ENCODE results near the gene TECTA.

Gene TECTA

GRCh38 chr11:121212536-121213361 lies 111.7 kb downstream of the TECTA start:
- Histone ChIP-seq H3K27ac (no peak overlapping the region), H3K9ac (ENCODE audit: insufficient read length) (no peak overlapping the region), H3K36me3 (ENCODE audit: insufficient read depth, low read length) (no peaks in the 10 kb centered on the region), H3K4me3 (no peak overlapping the region), H3K9me3 (ENCODE audit: low read depth, low read length) (no peaks in the 10 kb centered on the region)
- DNase-seq (ENCODE audit: low read depth, low spot score): no peak
- TF ChIP-seq POLR2AphosphoS5 (IDR thresholded peaks at IDR 0.05; ENCODE audit: borderline replicate concordance, low read depth, low read length) (no peak), EZH2 (IDR thresholded peaks at IDR 0.05) (no peak), FOXP2 (optimal IDR thresholded peaks at IDR 0.05; ENCODE audit: control extremely low read depth, extremely low read length, insufficient read depth) (no peak)

GRCh38 chr11:121213362-121213893 lies 112.4 kb downstream of the TECTA start:
- H3K36me3 ChIP-seq (ENCODE audit: insufficient read depth, low read length): no peaks in the 10 kb centered on the region
- no peak overlapping the region for H3K27ac ChIP-seq
- DNase-seq (ENCODE audit: low read depth, low spot score): no peak
- H3K9me3 ChIP-seq (ENCODE audit: low read depth, low read length): no peaks in the 10 kb centered on the region
- no peak for TF ChIP-seq EZH2 (IDR thresholded peaks at IDR 0.05)
- TF ChIP-seq FOXP2 (optimal IDR thresholded peaks at IDR 0.05; ENCODE audit: control extremely low read depth, extremely low read length, insufficient read depth): no peak
- TF ChIP-seq POLR2AphosphoS5 (IDR thresholded peaks at IDR 0.05; ENCODE audit: borderline replicate concordance, low read depth, low read length): no peak
- H3K4me3 ChIP-seq: no peak overlapping the region
- H3K9ac ChIP-seq (ENCODE audit: insufficient read length): no peak overlapping the region

- Histone ChIP-seq H3K36me3 (ENCODE audit: insufficient read depth, low read length) (no peaks in the 10 kb centered on the region), H3K27ac (no peak overlapping the region), H3K9ac (ENCODE audit: insufficient read length) (no peak overlapping the region), H3K4me3 (no peak overlapping the region), H3K9me3 (ENCODE audit: low read depth, low read length) (no peaks in the 10 kb centered on the region)
- TF ChIP-seq EZH2 (IDR thresholded peaks at IDR 0.05) (no peak), POLR2AphosphoS5 (IDR thresholded peaks at IDR 0.05; ENCODE audit: borderline replicate concordance, low read depth, low read length) (no peak), FOXP2 (optimal IDR thresholded peaks at IDR 0.05; ENCODE audit: control extremely low read depth, extremely low read length, insufficient read depth) (no peak)
- no peak for DNase-seq (ENCODE audit: low read depth, low spot score)
Observed at GRCh38 chr11:121214861-121215260, 113.8 kb downstream of the TECTA start.

GRCh38 chr11:121221496-121222200 lies 120.6 kb downstream of the TECTA start:
- no peaks in the 10 kb centered on the region for H3K9me3 ChIP-seq (ENCODE audit: low read depth, low read length)
- no peak overlapping the region for H3K4me3 ChIP-seq
- TF ChIP-seq POLR2AphosphoS5 (IDR thresholded peaks at IDR 0.05; ENCODE audit: borderline replicate concordance, low read depth, low read length) (no peak), EZH2 (IDR thresholded peaks at IDR 0.05) (no peak), FOXP2 (optimal IDR thresholded peaks at IDR 0.05; ENCODE audit: control extremely low read depth, extremely low read length, insufficient read depth) (no peak)
- DNase-seq (ENCODE audit: low read depth, low spot score): no peak
- no peak overlapping the region for H3K27ac ChIP-seq
- no peak overlapping the region for H3K9ac ChIP-seq (ENCODE audit: insufficient read length)
- no peaks in the 10 kb centered on the region for H3K36me3 ChIP-seq (ENCODE audit: insufficient read depth, low read length)

- no peak for DNase-seq (ENCODE audit: low read depth, low spot score)
Observed at GRCh38 chr11:121223161-121223560, 122.1 kb downstream of the TECTA start.

GRCh38 chr11:121225382-121225781 lies 124.3 kb downstream of the TECTA start:
- TF ChIP-seq EZH2 (IDR thresholded peaks at IDR 0.05): no peak
- no peak for TF ChIP-seq POLR2AphosphoS5 (IDR thresholded peaks at IDR 0.05; ENCODE audit: borderline replicate concordance, low read depth, low read length)
- no peak for TF ChIP-seq FOXP2 (optimal IDR thresholded peaks at IDR 0.05; ENCODE audit: control extremely low read depth, extremely low read length, insufficient read depth)
- Histone ChIP-seq H3K9me3 (ENCODE audit: low read depth, low read length) (no peaks in the 10 kb centered on the region), H3K9ac (ENCODE audit: insufficient read length) (no peak overlapping the region), H3K36me3 (ENCODE audit: insufficient read depth, low read length) (no peaks in the 10 kb centered on the region), H3K27ac (no peak overlapping the region), H3K4me3 (no peak overlapping the region)
- DNase-seq (ENCODE audit: low read depth, low spot score): no peak

More at GRCh38 chr11:121223161-121223560, 122.1 kb downstream of the TECTA start:
- no peak for TF ChIP-seq FOXP2 (optimal IDR thresholded peaks at IDR 0.05; ENCODE audit: control extremely low read depth, extremely low read length, insufficient read depth)
- TF ChIP-seq EZH2 (IDR thresholded peaks at IDR 0.05): no peak
- TF ChIP-seq POLR2AphosphoS5 (IDR thresholded peaks at IDR 0.05; ENCODE audit: borderline replicate concordance, low read depth, low read length): no peak
- Histone ChIP-seq H3K9ac (ENCODE audit: insufficient read length) (no peak overlapping the region), H3K9me3 (ENCODE audit: low read depth, low read length) (no peaks in the 10 kb centered on the region), H3K4me3 (no peak overlapping the region), H3K27ac (no peak overlapping the region), H3K36me3 (ENCODE audit: insufficient read depth, low read length) (no peaks in the 10 kb centered on the region)

- no peak overlapping the region for H3K9ac ChIP-seq (ENCODE audit: insufficient read length)
- no peaks in the 10 kb centered on the region for H3K9me3 ChIP-seq (ENCODE audit: low read depth, low read length)
- no peaks in the 10 kb centered on the region for H3K36me3 ChIP-seq (ENCODE audit: insufficient read depth, low read length)
- no peak for DNase-seq (ENCODE audit: low read depth, low spot score)
- no peak; the same call in 1 of the 2 replicates for TF ChIP-seq POLR2AphosphoS5 (IDR thresholded peaks at IDR 0.05; ENCODE audit: borderline replicate concordance, low read depth, low read length)
- no peak overlapping the region for H3K27ac ChIP-seq
- H3K4me3 ChIP-seq: no peak overlapping the region
Observed at GRCh38 chr11:121226415-121227263, 125.6 kb downstream of the TECTA start.

- no peak overlapping the region for H3K27ac ChIP-seq
- no peak overlapping the region for H3K4me3 ChIP-seq
- H3K36me3 ChIP-seq (ENCODE audit: insufficient read depth, low read length): no peaks in the 10 kb centered on the region
- no peak overlapping the region for H3K9ac ChIP-seq (ENCODE audit: insufficient read length)
- H3K9me3 ChIP-seq (ENCODE audit: low read depth, low read length): no peaks in the 10 kb centered on the region
- no peak for TF ChIP-seq POLR2AphosphoS5 (IDR thresholded peaks at IDR 0.05; ENCODE audit: borderline replicate concordance, low read depth, low read length)
- DNase-seq (ENCODE audit: low read depth, low spot score): no peak
Observed at GRCh38 chr11:121228851-121229250, 127.8 kb downstream of the TECTA start.

Measured in SK-N-MC (cell line).